ENCODE data around the gene HIVEP1. TPM values are rescaled to one million over a fixed set of nuclear protein-coding genes. Genes with fewer than 3 reads are reported as not detected.

Gene HIVEP1
- total and polyA plus RNA-seq, 2 donors from 2014 or later, result 3.6 to 30.4 TPM

GRCh38 chr6:11965499-11965898 is 46.6 kb upstream of the HIVEP1 start:
- no peaks in the 10 kb centered on the region for H3K27me3 ChIP-seq (ENCODE audit: control insufficient read depth, insufficient read depth, low read length)
- no peak for TF ChIP-seq CTCF (IDR thresholded peaks at IDR 0.05; ENCODE audit: borderline replicate concordance, extremely low read depth, insufficient read depth)
- FAIRE-seq (no peak), DNase-seq (no peak)
- intact Hi-C loops (cut with DNase I), result no loop called here
- no peaks in the 10 kb centered on the region for H3K4me1 ChIP-seq (ENCODE audit: control insufficient read depth in 2 of 3, insufficient read depth in 2 of 3, low read depth in 1 of 3, low read length in 3 of 3)
- no peak overlapping the region for H3K4me3 ChIP-seq (ENCODE audit: low read length in 3 of 3)
- H3K36me3 ChIP-seq (ENCODE audit: control insufficient read depth in 2 of 3, insufficient read depth in 3 of 3, low read length in 3 of 3), result no peaks in the 10 kb centered on the region
- H3K27ac ChIP-seq (ENCODE audit: low read depth in 2 of 2, low read length in 2 of 2), result no peak overlapping the region
- no peak overlapping the region for H3K9ac ChIP-seq (ENCODE audit: low read length in 3 of 3)
- no peaks in the 10 kb centered on the region for H3K9me3 ChIP-seq (ENCODE audit: control insufficient read depth in 2 of 3, insufficient read depth in 1 of 3, low read length in 3 of 3)

GRCh38 chr6:11968241-11968806 is 43.8 kb upstream of the HIVEP1 start:
- intact Hi-C loops (cut with DNase I), result no loop called here
- TF ChIP-seq CTCF (IDR thresholded peaks at IDR 0.05; ENCODE audit: borderline replicate concordance, extremely low read depth, insufficient read depth), result no peak
- no peak for DNase-seq
- no peaks in the 10 kb centered on the region for H3K9me3 ChIP-seq (ENCODE audit: control insufficient read depth in 2 of 3, insufficient read depth in 1 of 3, low read length in 3 of 3)
- H3K27me3 ChIP-seq (ENCODE audit: control insufficient read depth, insufficient read depth, low read length), result no peaks in the 10 kb centered on the region
- H3K36me3 ChIP-seq (ENCODE audit: control insufficient read depth in 2 of 3, insufficient read depth in 3 of 3, low read length in 3 of 3), result no peaks in the 10 kb centered on the region
- H3K9ac ChIP-seq (ENCODE audit: low read length in 3 of 3), result no peak overlapping the region
- no peak for FAIRE-seq
- H3K27ac ChIP-seq (ENCODE audit: low read depth in 2 of 2, low read length in 2 of 2), result no peak overlapping the region
- no peak overlapping the region for H3K4me3 ChIP-seq (ENCODE audit: low read length in 3 of 3)
- no peaks in the 10 kb centered on the region for H3K4me1 ChIP-seq (ENCODE audit: control insufficient read depth in 2 of 3, insufficient read depth in 2 of 3, low read depth in 1 of 3, low read length in 3 of 3)

DNA sequence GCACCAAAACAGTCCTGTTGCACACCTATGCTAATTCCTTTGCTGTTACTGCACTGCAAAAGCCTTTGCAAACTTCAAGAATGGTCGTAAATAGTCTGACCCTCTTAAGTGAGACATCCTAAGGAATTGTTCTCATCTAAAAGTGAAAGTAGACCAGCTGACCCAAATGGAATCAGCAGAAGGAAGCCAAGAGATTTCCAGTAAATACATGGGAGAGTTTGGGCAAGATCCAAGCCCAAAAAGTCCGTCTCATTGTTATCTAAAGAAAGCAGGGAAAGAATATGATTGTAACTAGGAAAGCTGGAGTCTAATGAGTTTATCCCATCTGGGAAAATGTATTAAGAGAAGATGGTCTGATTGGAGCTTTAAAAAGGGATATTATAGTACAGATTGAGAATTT is 43.0 kb upstream of the HIVEP1 start:
- Histone ChIP-seq H3K36me3 (ENCODE audit: control insufficient read depth in 2 of 3, insufficient read depth in 3 of 3, low read length in 3 of 3) (no peaks in the 10 kb centered on the region), H3K27me3 (ENCODE audit: control insufficient read depth, insufficient read depth, low read length) (no peaks in the 10 kb centered on the region), H3K9me3 (ENCODE audit: control insufficient read depth in 2 of 3, insufficient read depth in 1 of 3, low read length in 3 of 3) (no peaks in the 10 kb centered on the region), H3K4me3 (ENCODE audit: low read length in 3 of 3) (peak overlapping the region in 1 of 3 donors; percentile 28), H3K27ac (ENCODE audit: low read depth in 2 of 2, low read length in 2 of 2) (no peak overlapping the region), H3K4me1 (ENCODE audit: control insufficient read depth in 2 of 3, insufficient read depth in 2 of 3, low read depth in 1 of 3, low read length in 3 of 3) (no peaks in the 10 kb centered on the region), H3K9ac (ENCODE audit: low read length in 3 of 3) (no peak overlapping the region)
- FAIRE-seq (no peak), DNase-seq (peak in 1 of 5 donors; percentile 50)
- TF ChIP-seq CTCF (IDR thresholded peaks at IDR 0.05; ENCODE audit: borderline replicate concordance, extremely low read depth, insufficient read depth), result no peak
- intact Hi-C loops (cut with DNase I), result no loop called here

DNA sequence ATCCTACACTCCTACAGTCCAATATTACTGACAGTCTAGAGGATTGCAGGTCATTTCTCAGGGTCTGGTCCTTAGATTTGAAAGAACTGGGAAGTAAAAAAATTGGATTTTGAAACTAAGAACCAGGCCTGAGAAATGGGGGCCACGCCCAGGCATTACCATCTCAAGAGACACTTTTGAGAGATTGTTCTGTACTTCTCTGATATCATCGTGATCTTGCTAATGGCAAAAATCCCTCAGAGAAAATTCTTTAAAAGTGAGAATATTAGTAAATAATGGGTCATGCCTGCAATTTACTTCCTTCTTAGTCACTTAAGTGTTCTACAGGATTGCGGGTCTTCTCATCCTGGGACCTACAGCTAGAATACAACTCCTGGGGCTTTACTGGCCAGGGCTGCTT is 42.0 kb upstream of the HIVEP1 start:
- TF ChIP-seq CTCF (IDR thresholded peaks at IDR 0.05; ENCODE audit: borderline replicate concordance, extremely low read depth, insufficient read depth), result no peak
- Histone ChIP-seq H3K27ac (ENCODE audit: low read depth in 2 of 2, low read length in 2 of 2) (no peak overlapping the region), H3K4me3 (ENCODE audit: low read length in 3 of 3) (no peak overlapping the region), H3K36me3 (ENCODE audit: control insufficient read depth in 2 of 3, insufficient read depth in 3 of 3, low read length in 3 of 3) (no peaks in the 10 kb centered on the region), H3K4me1 (ENCODE audit: control insufficient read depth in 2 of 3, insufficient read depth in 2 of 3, low read depth in 1 of 3, low read length in 3 of 3) (no peaks in the 10 kb centered on the region), H3K27me3 (ENCODE audit: control insufficient read depth, insufficient read depth, low read length) (no peaks in the 10 kb centered on the region), H3K9ac (ENCODE audit: low read length in 3 of 3) (no peak overlapping the region), H3K9me3 (ENCODE audit: control insufficient read depth in 2 of 3, insufficient read depth in 1 of 3, low read length in 3 of 3) (no peaks in the 10 kb centered on the region)
- FAIRE-seq (no peak), DNase-seq (no peak)
- intact Hi-C loops (cut with DNase I), result no loop called here
